Measurements from ENCODE around the gene CRYBA2. TPM values are rescaled to one million over a fixed set of nuclear protein-coding genes. Genes with fewer than 3 reads are reported as not detected.

Gene CRYBA2
- total and polyA plus RNA-seq, 9 of the 15 experiments (the other 6 are each of a cell fraction or from before 2014, with no cell fraction given), result 0.11 to 1.8 (median 0.62) TPM; not detected in 5

GRCh38 chr2:218962859-218963492 is 30.2 kb downstream of the CRYBA2 start (continued):
- peak in 1 of 2 experiments; percentile 48; a peak in 1 of 4 replicates for TF ChIP-seq TEAD1 (CRISPR knock-in tag; IDR thresholded peaks at IDR 0.05)
- no peak for TF ChIP-seq ZC3H8 (IDR thresholded peaks at IDR 0.05)
- TF ChIP-seq FOXP4 (CRISPR knock-in tag; IDR thresholded peaks at IDR 0.05; ENCODE audit: borderline replicate concordance), result no peak
- TF ChIP-seq ATF4 (CRISPR knock-in tag; IDR thresholded peaks at IDR 0.05), result no peak
- TF ChIP-seq RBM15 (IDR thresholded peaks at IDR 0.05; ENCODE audit: insufficient read depth, low read length), result no peak
- TF ChIP-seq NBN (IDR thresholded peaks at IDR 0.05; ENCODE audit: low read depth), result no peak
- no peak for TF ChIP-seq TAF7 (tag; IDR thresholded peaks at IDR 0.05)
- no peak for TF ChIP-seq MAX (CRISPR knock-in tag; IDR thresholded peaks at IDR 0.05)
- TF ChIP-seq PHF8 (IDR thresholded peaks at IDR 0.05; ENCODE audit: borderline replicate concordance, low read length), result no peak
- no peak for TF ChIP-seq POU5F1 (IDR thresholded peaks at IDR 0.05; ENCODE audit: borderline replicate concordance, low read depth, low read length, partially characterized antibody)
- TF ChIP-seq BDP1 (IDR thresholded peaks at IDR 0.05; ENCODE audit: insufficient read depth, insufficient read length), result no peak
- TF ChIP-seq ZNF3 (CRISPR knock-in tag; IDR thresholded peaks at IDR 0.05), result no peak
- TF ChIP-seq ZNF655 (CRISPR knock-in tag; IDR thresholded peaks at IDR 0.05), result no peak
- TF ChIP-seq TBP (optimal IDR thresholded peaks at IDR 0.05; ENCODE audit: low read depth, low read length), result no peak
- TF ChIP-seq YY1 (IDR thresholded peaks at IDR 0.05; ENCODE audit: borderline replicate concordance in 1 of 3, control insufficient read depth in 1 of 3, extremely low read depth in 1 of 3, insufficient read depth in 3 of 3, insufficient read length in 1 of 3, insufficient replicate concordance in 2 of 3, low read depth in 1 of 3, low read length in 2 of 3), result peak in 1 of 3 experiments; percentile 18
- TF ChIP-seq NFYB (IDR thresholded peaks at IDR 0.05; ENCODE audit: extremely low read depth, insufficient read length), result no peak
- TF ChIP-seq RBM39 (optimal IDR thresholded peaks at IDR 0.05; ENCODE audit: low read depth, low read length), result no peak
- no peak for TF ChIP-seq RBBP5 (IDR thresholded peaks at IDR 0.05; ENCODE audit: borderline replicate concordance, insufficient read depth, low read length, poor library complexity, severe bottlenecking)
- no peak for TF ChIP-seq CBX5 (IDR thresholded peaks at IDR 0.05; ENCODE audit: borderline replicate concordance, low read depth)
- no peak for TF ChIP-seq MAFF (IDR thresholded peaks at IDR 0.05; ENCODE audit: low read length)
- no peak for TF ChIP-seq FOSL1 (tag; conservative IDR thresholded peaks at IDR 0.05)
- TF ChIP-seq ZFX (CRISPR knock-in tag; IDR thresholded peaks at IDR 0.05), result no peak
- TF ChIP-seq POLR2H (tag; IDR thresholded peaks at IDR 0.05; ENCODE audit: low read depth), result no peak
- TF ChIP-seq SMAD3 (CRISPR knock-in tag; conservative IDR thresholded peaks at IDR 0.05), result no peak
- no peak for TF ChIP-seq BACH1 (tag; IDR thresholded peaks at IDR 0.05)

Measured in K562 (cell line).